Raji (cell line): ENCODE measurements around the gene CD151.

Source experiments
- POLR2A ChIP-seq: IDR thresholded peaks from 2 replicates; pipeline ENCODE4 v1.6.1; 2011; ENCODE audit warnings: low read depth, low read length, control low read depth; ENCODE audit not compliant: insufficient read depth

CD151 gene

GRCh38 chr11:803770-804598 lies 28.8 kb upstream of the CD151 start:
- no peak for TF ChIP-seq POLR2A

- no peak; the same call in 1 of the 2 replicates for TF ChIP-seq POLR2A
Observed at GRCh38 chr11:804599-804964, 28.2 kb upstream of the CD151 start.

- no peak for TF ChIP-seq POLR2A
Observed at GRCh38 chr11:808427-809286, 24.1 kb upstream of the CD151 start.

GRCh38 chr11:809287-810039 lies 23.3 kb upstream of the CD151 start, which contains the start of gene RPLP2:
Gene RPLP2, plus strand, starts transcription at chr11:809967. Its CDS starts 268 bp downstream, at chr11:810235.
- TF ChIP-seq POLR2A: peak; percentile 76

- TF ChIP-seq POLR2A: no peak
Observed at GRCh38 chr11:810040-810567, 22.6 kb upstream of the CD151 start.

GRCh38 chr11:811446-812245 lies 21.1 kb upstream of the CD151 start:
- no peak for TF ChIP-seq POLR2A

- TF ChIP-seq POLR2A: no peak
Observed at GRCh38 chr11:812390-812789, 20.4 kb upstream of the CD151 start.

GRCh38 chr11:813072-813455 lies 19.7 kb upstream of the CD151 start:
- TF ChIP-seq POLR2A: no peak

- TF ChIP-seq POLR2A: no peak
Observed at GRCh38 chr11:813456-814096, 19.2 kb upstream of the CD151 start.

- TF ChIP-seq POLR2A: no peak
Observed at GRCh38 chr11:815675-816432, 16.9 kb upstream of the CD151 start.

- no peak for TF ChIP-seq POLR2A
Observed at GRCh38 chr11:816433-816779, 16.3 kb upstream of the CD151 start.

- TF ChIP-seq POLR2A: no peak
Observed at GRCh38 chr11:818396-819128, 14.2 kb upstream of the CD151 start, which contains the start of gene PNPLA2. Gene PNPLA2, plus strand, starts transcription at chr11:818914. Its CDS starts 805 bp downstream, at chr11:819719.

- TF ChIP-seq POLR2A: peak; percentile 91
Observed at GRCh38 chr11:819129-819931, 13.4 kb upstream of the CD151 start.
